Suprapubic skin (tissue), 4 donors: ENCODE data around the gene PIGN. TPM values are rescaled to one million over a fixed set of nuclear protein-coding genes. Genes with fewer than 3 reads are reported as not detected.
A peak's percentile ranks its signal among the peaks of the same experiment; 100 is the strongest.

Source experiments
- DNase-seq, 2 donors: peaks; one replicate each; pipeline ENCODE4 v3.0.0-alpha.2; 2019; ENCODE audit warnings: low spot score in 2 of 2
- H3K27ac ChIP-seq: fragments of 200-600 bp; sonication (generic); one replicate; pipeline ENCODE4 v1.5.1; 2019
- H3K27me3 ChIP-seq: fragments of 200-600 bp; sonication (generic); one replicate; pipeline ENCODE4 v1.5.1; 2019
- H3K36me3 ChIP-seq: fragments of 200-600 bp; sonication (generic); one replicate; pipeline ENCODE4 v1.5.1; 2019
- H3K4me1 ChIP-seq: fragments of 200-600 bp; sonication (generic); one replicate; pipeline ENCODE4 v1.5.1; 2019
- H3K4me3 ChIP-seq: fragments of 200-600 bp; sonication (generic); one replicate; pipeline ENCODE4 v1.5.1; 2019; ENCODE audit warnings: mild to moderate bottlenecking
- H3K9me3 ChIP-seq: fragments of 200-600 bp; sonication (generic); one replicate; pipeline ENCODE4 v1.5.1; 2019
- CTCF ChIP-seq, 2 donors: fragments of 200-600 bp in 1 of 2; fragments of 450-650 bp in 1 of 2; sonication (generic) in 1 of 2; IDR thresholded peaks; one replicate each; pipeline ENCODE4 v1.5.1; 2016 to 2019; ENCODE audit warnings: antibody characterized with exemption in 2 of 2, mild to moderate bottlenecking in 1 of 2, moderate library complexity in 1 of 2
- EP300 ChIP-seq: sonication (generic); formaldehyde crosslinking; IDR thresholded peaks from one replicate; pipeline ENCODE4 v1.6.1; 2017; ENCODE audit warnings: antibody characterized with exemption
- POLR2A ChIP-seq, 2 donors: fragments of 450-650 bp; IDR thresholded peaks; one replicate each; pipeline ENCODE4 v1.6.1; 2017; ENCODE audit warnings: antibody characterized with exemption in 2 of 2, mild to moderate bottlenecking in 2 of 2, moderate library complexity in 2 of 2
- POLR2AphosphoS5 ChIP-seq, 3 donors: sonication (generic); formaldehyde crosslinking; IDR thresholded peaks; one replicate each; pipeline ENCODE4 v1.6.1; 2017; ENCODE audit warnings: antibody characterized with exemption in 3 of 3
- WGBS: methylation state at CpG from one replicate; pipeline ENCODE4 v1.1.5; 2018; 5-methylcytosine and 5-hydroxymethylcytosine counted together
- total RNA-seq, 4 donors: library from RNA; depleted of rRNA; stranded (reverse); fragments of >200 nt; gene quantifications; one replicate each; pipeline ENCODE4 v1.1.0, GENCODE V29; 2016

The PIGN gene
- 10 to 100 TPM; 28.7 to 72.4 (median 36.8) TPM for total RNA-seq

GRCh38 chr18:62186774-62187542, at the start of gene PIGN, which contains the start of gene RELCH:
TSS of gene PIGN (minus strand) at chr18:62187056. CDS start at chr18:62161353, 25,703 bp downstream.
TSS of gene RELCH (plus strand) at chr18:62187255. CDS start at chr18:62187506, 251 bp downstream.
- under 1% methylated on average over 21 of the region's 55 CpGs for WGBS
- no peak for TF ChIP-seq CTCF (IDR thresholded peaks at IDR 0.05)
- TF ChIP-seq POLR2AphosphoS5 (IDR thresholded peaks at IDR 0.05), result peak; percentile 55 to 93 (median 73)
- peak; percentile 63 to 73 for TF ChIP-seq POLR2A (IDR thresholded peaks at IDR 0.05)
- TF ChIP-seq EP300, result no peak
- Histone ChIP-seq H3K4me3 (peak within 1 kb of the TSS; percentile 60), H3K36me3 (no peaks in the 10 kb centered on the region), H3K27me3 (no peaks in the 10 kb centered on the region), H3K9me3 (no peaks in the 10 kb centered on the region), H3K4me1 (peaks cover 52% of the 10 kb centered on the region), H3K27ac (peak within 1 kb of the TSS; percentile 83)
- peak; percentile 96 to 97 for DNase-seq

- Histone ChIP-seq H3K4me1 (no peaks in the 10 kb centered on the region), H3K9me3 (no peaks in the 10 kb centered on the region), H3K27me3 (no peaks in the 10 kb centered on the region), H3K36me3 (peaks cover 26% of the 10 kb centered on the region), H3K4me3 (no peak overlapping the region), H3K27ac (no peak overlapping the region)
- no peak for DNase-seq
- 92% methylated on average over 1 of the region's 1 CpG for WGBS
- TF ChIP-seq EP300 (no peak), CTCF (IDR thresholded peaks at IDR 0.05) (no peak), POLR2A (IDR thresholded peaks at IDR 0.05) (no peak), POLR2AphosphoS5 (IDR thresholded peaks at IDR 0.05) (no peak)
Observed at GRCh38 chr18:62236252-62236651, 49.4 kb upstream of the PIGN start.

GRCh38 chr18:62226047-62226446, 39.2 kb upstream of the PIGN start:
- Histone ChIP-seq H3K27ac (no peak overlapping the region), H3K36me3 (peaks cover 58% of the 10 kb centered on the region), H3K9me3 (no peaks in the 10 kb centered on the region), H3K27me3 (no peaks in the 10 kb centered on the region), H3K4me3 (no peak overlapping the region), H3K4me1 (no peaks in the 10 kb centered on the region)
- 94% methylated on average over 3 of the region's 3 CpGs for WGBS
- DNase-seq, result no peak
- no peak for TF ChIP-seq EP300
- TF ChIP-seq POLR2AphosphoS5 (IDR thresholded peaks at IDR 0.05), result no peak
- TF ChIP-seq POLR2A (IDR thresholded peaks at IDR 0.05), result no peak
- TF ChIP-seq CTCF (IDR thresholded peaks at IDR 0.05), result no peak

- peaks cover 42% of the 10 kb centered on the region for H3K36me3 ChIP-seq
Observed at GRCh38 chr18:62224229-62224628, 37.4 kb upstream of the PIGN start.

More at GRCh38 chr18:62224229-62224628, 37.4 kb upstream of the PIGN start:
- TF ChIP-seq CTCF (IDR thresholded peaks at IDR 0.05) (no peak), POLR2A (IDR thresholded peaks at IDR 0.05) (no peak), EP300 (no peak), POLR2AphosphoS5 (IDR thresholded peaks at IDR 0.05) (no peak)
- 100% methylated on average over 2 of the region's 2 CpGs for WGBS
- Histone ChIP-seq H3K9me3 (no peaks in the 10 kb centered on the region), H3K27me3 (no peaks in the 10 kb centered on the region), H3K4me3 (no peak overlapping the region), H3K4me1 (no peaks in the 10 kb centered on the region), H3K27ac (no peak overlapping the region)
- DNase-seq, result no peak
